ENCODE data around the gene RTEL1.

- TF ChIP-seq CTCF (IDR thresholded peaks at IDR 0.05; ENCODE audit: low read depth, low read length): no peak
- TF ChIP-seq POLR2A (IDR thresholded peaks at IDR 0.05; ENCODE audit: extremely low read depth, insufficient read length): no peak
- no peak for TF ChIP-seq MYC (IDR thresholded peaks at IDR 0.05; ENCODE audit: low read depth, low read length)
These were observed 39.7 kb upstream of the RTEL1 start for GRCh38 chr20:63618291-63618980.

All from NB4 (cell line).